K562 (cell line): ENCODE measurements around the gene COX4I2. TPM values are rescaled to one million over a fixed set of nuclear protein-coding genes. Genes with fewer than 3 reads are reported as not detected.

Experiments used
- ATAC-seq: fragments of 200-7000 bp; cut with Tn5 transposase; 3 replicates; pipeline ENCODE4 v1.9.1; 2020; ENCODE audit warnings: moderate library complexity
- BruUV-seq: library from RNA; stranded (reverse); fragments of 400-500 nt; replicated peaks from 2 replicates; lab custom pipeline; 2021; lab: Mats Ljungman, UMichigan
- CTCF ChIA-PET: fragments of 300-600 bp; formaldehyde crosslinking; extraction: SDS; loops from one replicate; lab custom pipeline; 2021; ENCODE audit warnings: low intra/inter-chr PET ratio; lab: Yijun Ruan, JAX
- POLR2A ChIA-PET: fragments of 300-600, 350-650 bp; sonication (Branson Sonifier 250); formaldehyde crosslinking; extraction: SDS; loops from one replicate; lab custom pipeline; 2021; ENCODE audit warnings: antibody characterized with exemption, inconsistent platforms; lab: Yijun Ruan, JAX
- DNase-seq, 4 experiments: peaks; one replicate each; pipeline versions ENCODE4 v3.0.0 to v3.0.0-alpha.2; 2011 to 2018; ENCODE audit warnings: low spot score in 3 of 4, mixed read lengths in 3 of 4; ENCODE audit errors: extremely low read depth in 1 of 4
- FAIRE-seq: peaks from 2 replicates; lab custom pipeline; 2011; peaks lifted over from hg19 to GRCh38; lab: Jason Lieb, UNC
- H2AFZ ChIP-seq: 2 replicates; pipeline ENCODE4 v1.6.0; 2011; ENCODE audit warnings: low read depth, low read length, control low read depth, inconsistent platforms
- H3K27ac ChIP-seq: fragments of 200-600 bp; 3 replicates; pipeline ENCODE4 v1.8.0; 2011; ENCODE audit warnings: low read depth, mild to moderate bottlenecking, control low read depth, inconsistent platforms, low read length, moderate library complexity, mixed read lengths; ENCODE audit errors: extremely low read depth
- H3K27me3 ChIP-seq, 2 experiments: fragments of 300-600 bp in 1 of 2; 2 replicates in 1 of 2; 3 replicates in 1 of 2; pipeline versions ENCODE4 v1.6.0 to v1.8.0; 2011; ENCODE audit warnings: inconsistent platforms in 2 of 2, low read length in 2 of 2, mild to moderate bottlenecking in 1 of 2, mixed read lengths in 1 of 2, moderate library complexity in 1 of 2; ENCODE audit not compliant: control insufficient read depth in 2 of 2, insufficient read depth in 2 of 2
- H3K36me3 ChIP-seq: fragments of 300-600 bp; 3 replicates; pipeline ENCODE4 v1.8.0; 2011; ENCODE audit warnings: mild to moderate bottlenecking, low read length, inconsistent platforms; ENCODE audit not compliant: control insufficient read depth, insufficient read depth
- H3K4me1 ChIP-seq, 2 experiments: fragments of 200-600 bp in 1 of 2; replicated peaks in 1 of 2; 2 replicates in 1 of 2; 3 replicates in 1 of 2; pipeline versions ENCODE4 v1.5.1 to v1.8.0; 2011; ENCODE audit warnings: inconsistent platforms in 2 of 2, low read length in 2 of 2, mild to moderate bottlenecking in 1 of 2, mixed read lengths in 1 of 2, moderate library complexity in 1 of 2; ENCODE audit not compliant: control insufficient read depth in 2 of 2, insufficient read depth in 2 of 2
- H3K4me2 ChIP-seq: 2 replicates; pipeline ENCODE4 v1.6.1; 2011; ENCODE audit warnings: low read length, control low read depth, inconsistent platforms, mixed read lengths; ENCODE audit not compliant: insufficient read depth
- H3K4me3 ChIP-seq: fragments of 200-600 bp; sonication (generic), shearing (Covaris generic); 2 replicates; pipeline ENCODE4 v1.5.1; 2016; ENCODE audit warnings: control low read depth, inconsistent platforms
- H3K79me2 ChIP-seq: fragments of 200-600 bp; 3 replicates; pipeline ENCODE4 v1.8.0; 2011; ENCODE audit warnings: low read length, inconsistent platforms; ENCODE audit not compliant: control insufficient read depth, insufficient read depth
- H3K9ac ChIP-seq, 2 experiments: 2 replicates each; pipeline versions ENCODE4 v1.6.0 to v1.6.1; 2011; ENCODE audit warnings: low read depth in 2 of 2, low read length in 2 of 2, control low read depth in 1 of 2, inconsistent platforms in 1 of 2, mild to moderate bottlenecking in 1 of 2, mixed read lengths in 1 of 2; ENCODE audit not compliant: insufficient read depth in 1 of 2
- H3K9me1 ChIP-seq: one replicate; pipeline ENCODE4 v1.6.0; 2011; ENCODE audit warnings: inconsistent platforms, mild to moderate bottlenecking, low read length, moderate library complexity; ENCODE audit not compliant: control insufficient read depth, insufficient read depth
- H3K9me3 ChIP-seq: replicated peaks from 2 replicates; pipeline ENCODE4 v1.5.1; 2011; ENCODE audit warnings: low read depth, low read length, inconsistent platforms; ENCODE audit not compliant: control insufficient read depth, insufficient read depth
- H4K20me1 ChIP-seq: replicated peaks from 2 replicates; pipeline ENCODE4 v1.6.1; 2011; ENCODE audit warnings: low read length, inconsistent platforms, mixed read lengths; ENCODE audit not compliant: control insufficient read depth, insufficient read depth
- ATF7 ChIP-seq: fragments of 450-650 bp; IDR thresholded peaks from 2 replicates; pipeline ENCODE4 v1.7.1; 2014; ENCODE audit warnings: mild to moderate bottlenecking, moderate library complexity
- BCOR ChIP-seq: fragments of 450-650 bp; IDR thresholded peaks from 2 replicates; pipeline ENCODE4 v1.6.1; 2016
- BRD9 ChIP-seq: fragments of 450-650 bp; IDR thresholded peaks from 2 replicates; pipeline ENCODE4 v1.6.1; 2018; ENCODE audit warnings: low read depth; ENCODE audit not compliant: partially characterized antibody
- CCNT2 ChIP-seq: IDR thresholded peaks from 2 replicates; pipeline ENCODE4 v1.6.1; 2011; ENCODE audit warnings: borderline replicate concordance, low read depth, mild to moderate bottlenecking, moderate library complexity, mixed read lengths, low read length; ENCODE audit not compliant: insufficient read length; ENCODE audit errors: extremely low read depth
- CEBPG ChIP-seq, 3 experiments: fragments of 200-800 bp in 1 of 3; sonication (Bioruptor generic) in 1 of 3; sonication (generic) in 1 of 3; formaldehyde crosslinking in 1 of 3; IDR thresholded peaks in 2 of 3; conservative IDR thresholded peaks in 1 of 3; 2 replicates each; pipeline versions ENCODE4 v1.6.1 to v1.8.0; 2016 to 2022; ENCODE audit warnings: missing compliant biosample characterization in 2 of 3, missing genetic modification characterization in 2 of 3, mild to moderate bottlenecking in 1 of 3, missing genetic modification reagents in 1 of 3
- CHD1 ChIP-seq: fragments of 200-600 bp; sonication (generic); IDR thresholded peaks from one replicate; pipeline ENCODE4 v1.6.1; 2012; ENCODE audit warnings: mild to moderate bottlenecking, moderate library complexity, low read length, inconsistent platforms
- CREM ChIP-seq: IDR thresholded peaks from 2 replicates; pipeline ENCODE4 v1.6.1; 2014; ENCODE audit warnings: antibody characterized with exemption, low read depth
- DMBX1 ChIP-seq: fragments of 250-450 bp; sonication (Bioruptor Pico); IDR thresholded peaks from 2 replicates; pipeline ENCODE4 v1.8.0; 2022; ENCODE audit warnings: inconsistent platforms, mild to moderate bottlenecking, moderate library complexity, borderline replicate concordance
- ELF2 ChIP-seq: fragments of 250-450 bp; sonication (Bioruptor Pico); IDR thresholded peaks from 2 replicates; pipeline ENCODE4 v1.5.0; 2021; ENCODE audit warnings: mild to moderate bottlenecking
- EP400 ChIP-seq: fragments of 450-650 bp; IDR thresholded peaks from 2 replicates; pipeline ENCODE4 v1.6.1; 2017; ENCODE audit warnings: antibody characterized with exemption, mild to moderate bottlenecking, moderate library complexity
- JUND ChIP-seq, 2 experiments: IDR thresholded peaks; 2 replicates in 1 of 2; 3 replicates in 1 of 2; pipeline ENCODE4 v1.6.1; 2011; ENCODE audit warnings: borderline replicate concordance in 2 of 2, low read depth in 2 of 2, low read length in 2 of 2, improper control_type of control experiment in 1 of 2, missing biosample characterization in 1 of 2, missing genetic modification characterization in 1 of 2, missing genetic modification reagents in 1 of 2
- KDM5B ChIP-seq: fragments of 200-600 bp; sonication (generic); IDR thresholded peaks from 2 replicates; pipeline ENCODE4 v1.6.1; 2012; ENCODE audit warnings: low read depth, mild to moderate bottlenecking, moderate library complexity, low read length, control low read depth, inconsistent platforms; ENCODE audit not compliant: insufficient replicate concordance
- L3MBTL2 ChIP-seq: fragments of 450-650 bp; IDR thresholded peaks from 2 replicates; pipeline ENCODE4 v1.6.1; 2016; ENCODE audit warnings: mild to moderate bottlenecking, moderate library complexity
- NFIC ChIP-seq: fragments of 450-650 bp; IDR thresholded peaks from 2 replicates; pipeline ENCODE4 v1.6.1; 2017; ENCODE audit warnings: mild to moderate bottlenecking, inconsistent platforms
- PHB2 ChIP-seq: fragments of 450-650 bp; IDR thresholded peaks from 2 replicates; pipeline ENCODE4 v1.6.1; 2017; ENCODE audit warnings: low read depth
- SOX6 ChIP-seq: fragments of 450-650 bp; IDR thresholded peaks from 2 replicates; pipeline ENCODE4 v1.6.1; 2014; ENCODE audit warnings: mild to moderate bottlenecking
- TCF3 ChIP-seq: sonication (generic); formaldehyde crosslinking; IDR thresholded peaks from 2 replicates; pipeline ENCODE4 v1.4.0; 2020; ENCODE audit warnings: mild to moderate bottlenecking, missing genetic modification reagents
- U2AF2 ChIP-seq: fragments of 200-400 bp; formaldehyde crosslinking; optimal IDR thresholded peaks from 2 replicates; pipeline ENCODE3; 2017; ENCODE audit warnings: low read depth, mild to moderate bottlenecking, low read length
- ZBTB5 ChIP-seq: fragments of 450-650 bp; IDR thresholded peaks from 2 replicates; pipeline ENCODE4 v1.6.1; 2017; ENCODE audit warnings: antibody characterized with exemption
- ZNF76 ChIP-seq: fragments of 250-450 bp; sonication (Bioruptor Pico); IDR thresholded peaks from 2 replicates; pipeline ENCODE4 v1.4.0; 2020; ENCODE audit warnings: mild to moderate bottlenecking, moderate library complexity, borderline replicate concordance
- WGBS: fragments of 100-300 bp; shearing (Covaris generic); methylation state at CpG from one replicate; pipeline ENCODE4 v1.1.6; 2016; ENCODE audit warnings: low coverage, mixed read lengths; ENCODE audit not compliant: insufficient coverage; ENCODE audit errors: missing lambda C conversion rate; 5-methylcytosine and 5-hydroxymethylcytosine counted together
- in situ Hi-C: fragments of 300-500 bp; cut with MboI; formaldehyde crosslinking; loops from 4 replicates; pipeline ENCODE4 v1.15.0; 2018; ENCODE audit warnings: inconsistent platforms, mixed read lengths
- intact Hi-C: fragments of 100-400 bp; cut with micrococcal nuclease; formaldehyde crosslinking; loops from 2 replicates; pipeline ENCODE4 v1.14.2; 2022
- polyA plus RNA-seq, 8 experiments: library from polyadenylated mRNA; depleted of rRNA in 4 of 8; stranded (reverse) in 5 of 8; unstranded in 3 of 8; fragments of >200 nt; fragmentation: Nextera tagmentation in 2 of 8; fragmentation: Illumina TruSeq in 1 of 8; extraction: Ambion mirVana in 2 of 8; extraction: Trizol in 1 of 8; gene quantifications; 2 replicates each; pipeline versions ENCODE4 v1.2.1 to v1.2.3, GENCODE V29; 2011 to 2014; ENCODE audit warnings: inconsistent platforms in 1 of 8, missing spikeins in 1 of 8
- total RNA-seq, 7 experiments: library from RNA; depleted of rRNA in 6 of 7; stranded (reverse); fragments of >200 nt in 6 of 7; fragmentation: Illumina TruSeq in 2 of 7; extraction: Trizol in 2 of 7; gene quantifications; 2 replicates each; pipeline versions ENCODE4 v1.2.1 to v1.2.3, GENCODE V29; 2011 to 2021; ENCODE audit warnings: low replicate concordance in 1 of 7

COX4I2 gene
- total and polyA plus RNA-seq, 9 of the 15 experiments (the other 6 are each of a cell fraction or from before 2014, with no cell fraction given): not detected

GRCh38 chr20:31608251-31608945 is 29.3 kb upstream of the COX4I2 start:
- H4K20me1 ChIP-seq: no peaks in the 10 kb centered on the region; the same call in 1 of the 2 replicates
- intact Hi-C loops: no loop called here
- H3K4me2 ChIP-seq: peak overlapping the region; percentile 98
- no peaks in the 10 kb centered on the region for H3K9me1 ChIP-seq
- H3K9me3 ChIP-seq: no peaks in the 10 kb centered on the region
- POLR2A ChIA-PET: interaction anchor here (1.0 to 7.6 kb wide), 7 partner anchors 31 to 198 kb away, joined by 3 to 107 read pairs (median 10); no protein-coding TSS in a partner anchor
- H3K4me1 ChIP-seq: peaks cover 46 to 72% of the 10 kb centered on the region in 2 experiments
- peaks cover 35% of the 10 kb centered on the region for H3K79me2 ChIP-seq
- CTCF ChIA-PET: interaction anchor here (9.1 kb wide), 1 partner anchor 47 kb away, joined by 304 read pairs; no protein-coding TSS in a partner anchor
- peak overlapping the region; percentile 70 for H2AFZ ChIP-seq
- FAIRE-seq (no peak), ATAC-seq (peak; percentile 16), DNase-seq (peak; percentile 73 to 82 (median 76))
- WGBS: 6% methylated on average over 43 of the region's 45 CpGs
- H3K27ac ChIP-seq: peak overlapping the region; percentile 85
- in situ Hi-C loops: no loop called here
- BruUV-seq: no TSS peak
- H3K36me3 ChIP-seq: peaks cover 14% of the 10 kb centered on the region; the same call in 1 of the 3 replicates
- H3K4me3 ChIP-seq: peak overlapping the region; percentile 94
- no peaks in the 10 kb centered on the region for H3K27me3 ChIP-seq
- H3K9ac ChIP-seq: peak overlapping the region; percentile 27 to 85
- TF ChIP-seq DMBX1 (CRISPR knock-in tag): 0 out of 2 replicates have a peak, but pooled peaks have one; percentile 25
- peak; percentile 41; the same call in 1 of the 2 replicates for TF ChIP-seq TCF3 (CRISPR knock-in tag)
- TF ChIP-seq KDM5B: peak; percentile 42
- TF ChIP-seq CHD1: peak; percentile 22
- peak; percentile 36; the same call in 1 of the 2 replicates for TF ChIP-seq ATF7
- peak; percentile 54; the same call in 1 of the 2 replicates for TF ChIP-seq EP400
- TF ChIP-seq JUND (IDR thresholded peaks at IDR 0.05; ENCODE audit: borderline replicate concordance, low read depth, low read length): peak; percentile 32; the same call in 1 of the 2 replicates
- TF ChIP-seq JUND (tag; IDR thresholded peaks at IDR 0.05; ENCODE audit: borderline replicate concordance, low read depth, low read length): no peak; the same call in 2 of the 3 replicates
- TF ChIP-seq BRD9: no peak
- peak; percentile 26; the same call in 1 of the 2 replicates for TF ChIP-seq ZNF76 (CRISPR knock-in tag)
- peak; percentile 42; the same call in 1 of the 2 replicates for TF ChIP-seq CREM
- no peak for TF ChIP-seq U2AF2
- peak; percentile 61; the same call in 1 of the 2 replicates for TF ChIP-seq ELF2 (CRISPR knock-in tag)
- peak; percentile 65 for TF ChIP-seq CEBPG (CRISPR knock-in tag; IDR thresholded peaks at IDR 0.05)
- peak; percentile 62 to 77 for TF ChIP-seq CEBPG (tag; conservative IDR thresholded peaks at IDR 0.05 in 1 of 2, IDR thresholded peaks at IDR 0.05 in 1 of 2)
- TF ChIP-seq BCOR: 0 out of 2 replicates have a peak, but pooled peaks have one; percentile 48
- peak; percentile 71 for TF ChIP-seq NFIC
- TF ChIP-seq L3MBTL2: peak; percentile 40; the same call in 1 of the 2 replicates
- peak; percentile 89 for TF ChIP-seq CCNT2
- TF ChIP-seq SOX6: 0 out of 2 replicates have a peak, but pooled peaks have one; percentile 37
- TF ChIP-seq ZBTB5: no peak
- TF ChIP-seq PHB2: no peak
